ENCODE measurements around the gene FGR.

- TF ChIP-seq, protein P1, sequence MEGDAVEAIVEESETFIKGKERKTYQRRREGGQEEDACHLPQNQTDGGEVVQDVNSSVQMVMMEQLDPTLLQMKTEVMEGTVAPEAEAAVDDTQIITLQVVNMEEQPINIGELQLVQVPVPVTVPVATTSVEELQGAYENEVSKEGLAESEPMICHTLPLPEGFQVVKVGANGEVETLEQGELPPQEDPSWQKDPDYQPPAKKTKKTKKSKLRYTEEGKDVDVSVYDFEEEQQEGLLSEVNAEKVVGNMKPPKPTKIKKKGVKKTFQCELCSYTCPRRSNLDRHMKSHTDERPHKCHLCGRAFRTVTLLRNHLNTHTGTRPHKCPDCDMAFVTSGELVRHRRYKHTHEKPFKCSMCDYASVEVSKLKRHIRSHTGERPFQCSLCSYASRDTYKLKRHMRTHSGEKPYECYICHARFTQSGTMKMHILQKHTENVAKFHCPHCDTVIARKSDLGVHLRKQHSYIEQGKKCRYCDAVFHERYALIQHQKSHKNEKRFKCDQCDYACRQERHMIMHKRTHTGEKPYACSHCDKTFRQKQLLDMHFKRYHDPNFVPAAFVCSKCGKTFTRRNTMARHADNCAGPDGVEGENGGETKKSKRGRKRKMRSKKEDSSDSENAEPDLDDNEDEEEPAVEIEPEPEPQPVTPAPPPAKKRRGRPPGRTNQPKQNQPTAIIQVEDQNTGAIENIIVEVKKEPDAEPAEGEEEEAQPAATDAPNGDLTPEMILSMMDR (IDR thresholded peaks at IDR 0.05), result no peak
- no peak for TF ChIP-seq POLR2A (IDR thresholded peaks at IDR 0.05)
Measured at GRCh38 chr1:27574871-27575831, 59.8 kb downstream of the FGR start.

Measured in lower leg skin (tissue), 3 donors.